Activated CD4-positive, CD25-positive, alpha-beta regulatory T cell treated with anti-CD3 and anti-CD28 coated beads, Interleukin-2, amount 50 U/mL, for 24 hours (primary cell): ENCODE results near the gene S100A3.
"Not testable (repeated sequence)": the region's sequence is repeated elsewhere in the genome, so short reads cannot be mapped to it uniquely, and the experiment has no call there.

ENCODE experiments used
- ATAC-seq, 2 donors: fragments of 150-1000 bp; cut with Tn5 transposase; one replicate each; pipeline ENCODE4 v1.10.0; 2021; ENCODE audit warnings: mild to moderate bottlenecking in 1 of 2, moderate library complexity in 1 of 2

S100A3 gene

GRCh38 chr1:153534925-153535241, 14.2 kb downstream of the S100A3 start:
- no peak for ATAC-seq

DNA sequence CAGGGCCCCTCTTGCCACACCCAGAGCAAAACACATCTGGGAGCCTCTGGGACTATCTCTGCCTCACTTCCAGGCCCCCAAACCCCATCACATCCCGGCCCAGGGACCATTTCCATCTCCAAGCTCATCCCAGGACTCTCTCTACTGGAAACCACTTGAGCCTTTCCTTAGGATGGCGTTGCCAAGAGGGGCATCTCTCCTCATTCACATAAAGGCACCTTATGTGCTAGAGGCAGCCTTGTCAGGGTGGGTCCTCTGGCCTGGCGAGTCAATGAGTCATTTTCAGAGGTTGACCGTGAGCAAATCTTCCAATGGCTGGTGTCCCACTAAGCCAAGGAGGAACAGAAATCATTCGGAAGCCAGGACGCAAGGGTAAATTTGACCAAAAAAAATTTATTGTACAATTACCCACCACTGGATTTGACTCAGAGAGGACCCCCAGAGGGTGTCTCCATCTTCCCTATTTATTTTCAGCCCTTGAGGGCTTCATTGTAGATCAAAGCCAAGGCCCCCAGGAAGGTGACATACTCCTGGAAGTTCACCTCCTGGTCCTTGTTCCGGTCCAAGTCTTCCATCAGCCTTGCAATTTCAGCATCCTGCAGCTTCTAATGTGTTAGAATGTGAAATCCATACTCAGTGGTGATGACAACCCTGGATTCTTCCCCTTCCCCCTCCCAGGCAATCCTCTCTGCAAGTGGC, 14.7 kb downstream of the S100A3 start:
- no peak for ATAC-seq

GRCh38 chr1:153533689-153534201, 15.3 kb downstream of the S100A3 start:
- no peak for ATAC-seq

- ATAC-seq, result peak; percentile 10 to 15
Measured at GRCh38 chr1:153532769-153533599, 16.1 kb downstream of the S100A3 start.

DNA sequence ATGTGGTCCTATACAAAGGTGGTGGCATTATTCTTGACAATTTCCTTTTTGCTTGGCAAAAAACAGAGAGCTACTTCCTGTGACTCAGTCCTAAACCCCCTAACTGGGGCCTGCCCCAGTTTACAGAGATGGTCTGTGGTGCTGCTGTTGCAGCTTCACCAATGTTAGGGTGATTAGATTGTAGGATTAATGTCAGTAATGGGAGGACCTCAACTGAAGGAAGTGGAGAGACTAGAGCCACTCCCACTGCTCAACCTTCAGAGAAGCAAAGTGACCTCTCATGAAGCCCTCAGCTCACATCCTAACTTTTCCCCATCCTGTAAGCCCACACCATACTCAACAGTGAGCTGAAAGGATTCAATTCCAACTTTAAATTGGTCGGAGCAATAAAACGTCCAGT, 16.9 kb downstream of the S100A3 start:
- peak; percentile 44 to 52 for ATAC-seq

- ATAC-seq, result no peak
Measured at GRCh38 chr1:153531638-153532037, 17.4 kb downstream of the S100A3 start.

GRCh38 chr1:153527683-153528040, 21.4 kb downstream of the S100A3 start:
- no peak for ATAC-seq

GRCh38 chr1:153527023-153527682, 21.9 kb downstream of the S100A3 start:
- ATAC-seq, result no peak

DNA sequence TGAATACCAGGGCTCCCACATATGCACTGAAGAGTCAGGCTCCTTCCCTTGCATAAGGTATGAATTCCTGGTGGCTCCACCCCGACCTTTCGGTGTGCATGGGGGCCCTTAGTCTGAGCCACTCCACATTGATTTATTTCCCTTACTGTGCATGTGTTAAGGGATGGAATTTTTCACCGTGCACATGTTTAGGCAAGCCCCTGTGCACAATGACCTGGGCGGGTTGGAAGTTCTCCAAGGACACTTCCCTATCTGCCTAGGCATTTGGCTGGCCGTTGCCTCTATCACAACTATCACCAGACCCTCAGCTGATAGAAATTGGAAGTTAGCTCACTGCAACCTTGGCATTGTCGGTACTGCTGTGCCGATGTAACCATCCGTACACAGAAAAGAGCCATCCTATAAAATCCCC, 22.9 kb downstream of the S100A3 start:
- ATAC-seq, result no peak

DNA sequence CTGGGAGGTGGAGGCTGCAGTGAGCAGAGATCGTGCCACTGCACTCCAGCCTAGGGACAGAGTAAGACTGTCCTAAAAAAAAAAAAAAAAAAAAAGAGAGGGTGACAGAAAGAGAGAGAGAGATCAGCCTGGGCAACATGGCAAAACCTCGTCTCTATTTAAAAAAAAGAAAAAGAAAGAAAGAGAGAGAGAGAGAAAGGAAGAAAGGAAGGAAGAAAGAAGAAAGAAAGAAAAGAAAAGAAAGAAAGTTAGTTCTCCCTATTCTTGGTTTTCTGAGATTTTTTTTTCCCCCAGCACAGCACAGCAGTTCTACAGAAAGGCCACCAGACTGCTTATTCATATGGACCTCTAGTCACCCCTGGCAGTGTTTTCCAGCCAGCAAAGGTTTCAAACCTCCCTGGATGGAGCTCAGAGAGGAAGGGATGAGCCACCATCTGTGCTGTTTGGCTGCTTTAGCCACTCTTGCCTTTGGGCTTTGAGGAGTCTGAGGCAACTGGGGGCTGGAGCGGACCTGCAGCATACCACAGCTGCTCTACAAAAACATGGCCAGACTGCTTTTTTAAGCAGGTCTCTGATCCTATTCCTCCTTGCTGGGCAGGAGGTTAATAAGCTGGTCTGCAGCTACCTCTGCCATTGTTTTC, 23.9 kb downstream of the S100A3 start:
- no peak for ATAC-seq

- not testable (repeated sequence) for ATAC-seq
Measured at GRCh38 chr1:153522353-153523048, 26.6 kb downstream of the S100A3 start.

GRCh38 chr1:153521808-153522207, 27.2 kb downstream of the S100A3 start:
- ATAC-seq, result not testable (repeated sequence)

- no peak for ATAC-seq
Measured at GRCh38 chr1:153520818-153521476, 28.1 kb downstream of the S100A3 start.

GRCh38 chr1:153520137-153520691, 28.8 kb downstream of the S100A3 start:
- not testable (repeated sequence) for ATAC-seq

DNA sequence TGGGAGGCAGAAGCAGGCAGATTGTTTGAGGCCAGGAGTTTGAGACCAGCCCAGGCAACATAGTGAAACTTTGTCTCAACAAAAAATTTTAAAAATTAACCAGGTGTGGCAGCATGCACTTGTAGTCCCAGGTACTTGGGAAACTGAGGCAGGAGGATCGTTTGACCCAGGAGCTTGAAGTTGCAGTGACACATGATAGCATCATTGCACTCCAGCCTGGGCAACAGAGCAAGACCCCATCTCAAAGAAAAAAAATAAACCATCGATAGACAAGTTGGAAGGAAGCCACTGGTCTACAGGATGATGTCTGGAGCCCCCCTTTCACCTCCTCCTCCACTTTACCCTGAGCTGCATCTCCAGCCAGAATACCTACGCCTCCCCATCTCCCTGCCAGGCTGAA, 29.8 kb downstream of the S100A3 start:
- no peak for ATAC-seq

GRCh38 chr1:153515504-153516394, 33.3 kb downstream of the S100A3 start:
- no peak for ATAC-seq

GRCh38 chr1:153513666-153514065, 35.4 kb downstream of the S100A3 start:
- no peak for ATAC-seq

GRCh38 chr1:153513023-153513422, 36.0 kb downstream of the S100A3 start:
- ATAC-seq, result no peak

DNA sequence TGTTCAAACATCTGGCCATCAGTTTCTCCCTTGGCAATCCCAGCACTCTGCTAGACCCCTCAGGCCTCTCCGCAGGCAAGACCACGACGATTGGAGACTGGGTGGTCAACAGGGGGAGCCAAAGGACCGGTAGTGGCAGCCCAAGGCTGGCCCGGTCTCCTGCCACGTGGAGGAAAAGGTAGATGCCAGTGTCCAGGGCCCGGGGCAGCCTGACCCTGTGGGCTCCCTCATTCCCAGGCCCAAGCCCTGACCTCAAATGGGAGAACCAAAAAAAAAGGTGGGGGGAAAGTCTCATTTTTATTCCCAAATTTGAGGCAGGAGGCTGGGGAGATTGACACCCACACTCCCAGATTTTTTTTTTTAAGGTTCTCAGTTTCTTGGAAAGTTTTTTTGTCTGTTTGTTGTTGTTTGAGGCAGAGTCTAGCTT, 38.1 kb downstream of the S100A3 start:
- peak; percentile 88 to 90 for ATAC-seq

- peak; percentile 63 to 66 for ATAC-seq
Measured at GRCh38 chr1:153509729-153510354, 39.2 kb downstream of the S100A3 start.
